GM12891 (cell line): ENCODE measurements around the gene NMT1.

ENCODE experiments used
- POLR2A ChIP-seq: IDR thresholded peaks from 2 replicates; pipeline ENCODE4 v1.6.1; 2011; ENCODE audit warnings: low read depth, low read length, control low read depth
- POLR2AphosphoS5 ChIP-seq: IDR thresholded peaks from 2 replicates; pipeline ENCODE4 v1.6.1; 2011; ENCODE audit warnings: low read depth, low read length, control low read depth
- TAF1 ChIP-seq: IDR thresholded peaks from 2 replicates; pipeline ENCODE4 v1.6.1; 2011; ENCODE audit warnings: low read depth, low read length, control low read depth

DNA sequence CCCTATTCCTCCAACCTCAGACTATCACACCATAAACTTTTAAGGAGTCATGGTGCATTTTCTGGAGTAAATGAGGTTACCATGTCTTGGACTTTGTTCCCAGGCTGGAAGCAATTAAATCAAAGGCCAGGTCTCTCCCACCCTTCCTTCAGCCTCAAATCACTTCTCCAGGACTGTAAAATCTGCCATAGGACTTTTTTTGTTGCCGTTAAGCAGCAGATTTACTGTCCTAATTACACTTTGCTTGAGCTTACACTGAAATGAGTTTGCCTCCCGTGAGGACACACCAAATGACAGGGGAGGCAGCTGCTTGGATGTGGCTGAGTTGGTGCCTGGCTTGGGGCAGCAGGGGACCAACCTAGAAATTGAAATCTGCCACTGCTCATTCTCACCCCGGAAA is 24.4 kb upstream of the NMT1 start:
- TF ChIP-seq POLR2A (no peak), POLR2AphosphoS5 (no peak), TAF1 (no peak)
